K562 (cell line): Measurements from ENCODE around the gene PRAME. TPM values are rescaled to one million over a fixed set of nuclear protein-coding genes. Genes with fewer than 3 reads are reported as not detected.
A peak's percentile ranks its signal among the peaks of the same experiment; 100 is the strongest.

Source experiments
- ATAC-seq: fragments of 200-7000 bp; cut with Tn5 transposase; 3 replicates; pipeline ENCODE4 v1.9.1; 2020; ENCODE audit warnings: moderate library complexity
- BruUV-seq: library from RNA; stranded (reverse); fragments of 400-500 nt; replicated peaks from 2 replicates; lab custom pipeline; 2021; lab: Mats Ljungman, UMichigan
- CTCF ChIA-PET: fragments of 300-600 bp; formaldehyde crosslinking; extraction: SDS; loops from one replicate; lab custom pipeline; 2021; ENCODE audit warnings: low intra/inter-chr PET ratio; lab: Yijun Ruan, JAX
- POLR2A ChIA-PET: fragments of 300-600, 350-650 bp; sonication (Branson Sonifier 250); formaldehyde crosslinking; extraction: SDS; loops from one replicate; lab custom pipeline; 2021; ENCODE audit warnings: antibody characterized with exemption, inconsistent platforms; lab: Yijun Ruan, JAX
- DNase-seq, 4 experiments: peaks; one replicate each; pipeline versions ENCODE4 v3.0.0 to v3.0.0-alpha.2; 2011 to 2018; ENCODE audit warnings: low spot score in 3 of 4, mixed read lengths in 3 of 4; ENCODE audit errors: extremely low read depth in 1 of 4
- FAIRE-seq: peaks from 2 replicates; lab custom pipeline; 2011; peaks lifted over from hg19 to GRCh38; lab: Jason Lieb, UNC
- H2AFZ ChIP-seq: 2 replicates; pipeline ENCODE4 v1.6.0; 2011; ENCODE audit warnings: low read depth, low read length, control low read depth, inconsistent platforms
- H3K27ac ChIP-seq: fragments of 200-600 bp; 3 replicates; pipeline ENCODE4 v1.8.0; 2011; ENCODE audit warnings: low read depth, mild to moderate bottlenecking, control low read depth, inconsistent platforms, low read length, moderate library complexity, mixed read lengths; ENCODE audit errors: extremely low read depth
- H3K27me3 ChIP-seq, 2 experiments: fragments of 300-600 bp in 1 of 2; 2 replicates in 1 of 2; 3 replicates in 1 of 2; pipeline versions ENCODE4 v1.6.0 to v1.8.0; 2011; ENCODE audit warnings: inconsistent platforms in 2 of 2, low read length in 2 of 2, mild to moderate bottlenecking in 1 of 2, mixed read lengths in 1 of 2, moderate library complexity in 1 of 2; ENCODE audit not compliant: control insufficient read depth in 2 of 2, insufficient read depth in 2 of 2
- H3K36me3 ChIP-seq: fragments of 300-600 bp; 3 replicates; pipeline ENCODE4 v1.8.0; 2011; ENCODE audit warnings: mild to moderate bottlenecking, low read length, inconsistent platforms; ENCODE audit not compliant: control insufficient read depth, insufficient read depth
- H3K4me1 ChIP-seq, 2 experiments: fragments of 200-600 bp in 1 of 2; replicated peaks in 1 of 2; 2 replicates in 1 of 2; 3 replicates in 1 of 2; pipeline versions ENCODE4 v1.5.1 to v1.8.0; 2011; ENCODE audit warnings: inconsistent platforms in 2 of 2, low read length in 2 of 2, mild to moderate bottlenecking in 1 of 2, mixed read lengths in 1 of 2, moderate library complexity in 1 of 2; ENCODE audit not compliant: control insufficient read depth in 2 of 2, insufficient read depth in 2 of 2
- H3K4me2 ChIP-seq: 2 replicates; pipeline ENCODE4 v1.6.1; 2011; ENCODE audit warnings: low read length, control low read depth, inconsistent platforms, mixed read lengths; ENCODE audit not compliant: insufficient read depth
- H3K4me3 ChIP-seq: fragments of 200-600 bp; sonication (generic), shearing (Covaris generic); 2 replicates; pipeline ENCODE4 v1.5.1; 2016; ENCODE audit warnings: control low read depth, inconsistent platforms
- H3K79me2 ChIP-seq: fragments of 200-600 bp; 3 replicates; pipeline ENCODE4 v1.8.0; 2011; ENCODE audit warnings: low read length, inconsistent platforms; ENCODE audit not compliant: control insufficient read depth, insufficient read depth
- H3K9ac ChIP-seq, 2 experiments: 2 replicates each; pipeline versions ENCODE4 v1.6.0 to v1.6.1; 2011; ENCODE audit warnings: low read depth in 2 of 2, low read length in 2 of 2, control low read depth in 1 of 2, inconsistent platforms in 1 of 2, mild to moderate bottlenecking in 1 of 2, mixed read lengths in 1 of 2; ENCODE audit not compliant: insufficient read depth in 1 of 2
- H3K9me1 ChIP-seq: one replicate; pipeline ENCODE4 v1.6.0; 2011; ENCODE audit warnings: inconsistent platforms, mild to moderate bottlenecking, low read length, moderate library complexity; ENCODE audit not compliant: control insufficient read depth, insufficient read depth
- H3K9me3 ChIP-seq: replicated peaks from 2 replicates; pipeline ENCODE4 v1.5.1; 2011; ENCODE audit warnings: low read depth, low read length, inconsistent platforms; ENCODE audit not compliant: control insufficient read depth, insufficient read depth
- H4K20me1 ChIP-seq: replicated peaks from 2 replicates; pipeline ENCODE4 v1.6.1; 2011; ENCODE audit warnings: low read length, inconsistent platforms, mixed read lengths; ENCODE audit not compliant: control insufficient read depth, insufficient read depth
- ZFX ChIP-seq: sonication (generic); formaldehyde crosslinking; IDR thresholded peaks from 2 replicates; pipeline ENCODE4 v1.8.0; 2022; ENCODE audit warnings: mild to moderate bottlenecking, missing genetic modification reagents, moderate library complexity
- WGBS: fragments of 100-300 bp; shearing (Covaris generic); methylation state at CpG from one replicate; pipeline ENCODE4 v1.1.6; 2016; ENCODE audit warnings: low coverage, mixed read lengths; ENCODE audit not compliant: insufficient coverage; ENCODE audit errors: missing lambda C conversion rate; 5-methylcytosine and 5-hydroxymethylcytosine counted together
- in situ Hi-C: fragments of 300-500 bp; cut with MboI; formaldehyde crosslinking; loops from 4 replicates; pipeline ENCODE4 v1.15.0; 2018; ENCODE audit warnings: inconsistent platforms, mixed read lengths
- intact Hi-C: fragments of 100-400 bp; cut with micrococcal nuclease; formaldehyde crosslinking; loops from 2 replicates; pipeline ENCODE4 v1.14.2; 2022
- polyA plus RNA-seq, 8 experiments: library from polyadenylated mRNA; depleted of rRNA in 4 of 8; stranded (reverse) in 5 of 8; unstranded in 3 of 8; fragments of >200 nt; fragmentation: Nextera tagmentation in 2 of 8; fragmentation: Illumina TruSeq in 1 of 8; extraction: Ambion mirVana in 2 of 8; extraction: Trizol in 1 of 8; gene quantifications; 2 replicates each; pipeline versions ENCODE4 v1.2.1 to v1.2.3, GENCODE V29; 2011 to 2014; ENCODE audit warnings: inconsistent platforms in 1 of 8, missing spikeins in 1 of 8
- total RNA-seq, 7 experiments: library from RNA; depleted of rRNA in 6 of 7; stranded (reverse); fragments of >200 nt in 6 of 7; fragmentation: Illumina TruSeq in 2 of 7; extraction: Trizol in 2 of 7; gene quantifications; 2 replicates each; pipeline versions ENCODE4 v1.2.1 to v1.2.3, GENCODE V29; 2011 to 2021; ENCODE audit warnings: low replicate concordance in 1 of 7
- TF ChIP-seq, protein P1 (sequence below), 2 experiments: fragments of 450-650 bp in 1 of 2; sonication (generic) in 1 of 2; formaldehyde crosslinking; conservative IDR thresholded peaks; 2 replicates each; pipeline versions ENCODE4 v1.4.0 to v1.8.1; 2020 to 2022; ENCODE audit warnings: mild to moderate bottlenecking in 1 of 2, missing genetic modification reagents in 1 of 2
- TF ChIP-seq, protein P2 (sequence below): sonication (generic); formaldehyde crosslinking; IDR thresholded peaks from 2 replicates; pipeline ENCODE4 v1.8.1; 2023; ENCODE audit warnings: mild to moderate bottlenecking, missing genetic modification reagents
- TF ChIP-seq, protein P3 (sequence below), 2 experiments: fragments of 450-650 bp in 1 of 2; sonication (generic) in 1 of 2; formaldehyde crosslinking in 1 of 2; IDR thresholded peaks in 1 of 2; conservative IDR thresholded peaks in 1 of 2; 2 replicates each; pipeline versions ENCODE4 v1.6.1 to v1.8.1; 2016 to 2023; ENCODE audit warnings: mild to moderate bottlenecking in 2 of 2, moderate library complexity in 2 of 2, inconsistent platforms in 1 of 2, missing genetic modification reagents in 1 of 2
- TF ChIP-seq, protein P4 (sequence below): sonication (generic); formaldehyde crosslinking; IDR thresholded peaks from 2 replicates; pipeline ENCODE4 v1.8.1; 2023; ENCODE audit warnings: mild to moderate bottlenecking, missing genetic modification reagents

PRAME gene
- total and polyA plus RNA-seq, 9 of the 15 experiments (the other 6 are each of a cell fraction or from before 2014, with no cell fraction given), result 662 to 2,141 (median 1,142) TPM

DNA sequence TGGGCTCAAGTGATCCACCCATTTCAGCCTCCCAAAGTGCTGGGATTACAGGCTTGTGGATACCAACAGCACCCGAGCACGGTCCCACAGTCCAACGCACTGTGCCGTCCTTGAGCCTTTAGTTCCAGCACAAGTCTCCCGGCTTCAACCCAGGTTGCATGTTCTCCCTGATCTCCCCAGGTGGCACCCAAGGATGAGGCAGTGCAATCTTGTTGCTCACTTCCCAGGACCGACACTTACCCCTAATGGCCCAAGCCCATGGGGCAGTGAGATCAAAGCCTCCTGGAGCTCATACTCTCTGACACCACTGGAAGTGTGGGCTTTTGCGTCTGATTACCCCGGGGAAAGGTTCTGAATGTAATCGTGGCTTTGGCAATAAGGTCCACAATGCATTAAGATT, 3.5 kb downstream of the PRAME start:
- peak in 1 of 4 experiments; percentile 69 for DNase-seq
- H3K79me2 ChIP-seq, result peaks cover 75% of the 10 kb centered on the region
- 90% methylated on average over 9 of the region's 9 CpGs for WGBS
- POLR2A ChIA-PET, result interaction anchor here (0.6 to 15.3 kb wide), 23 partner anchors 10 to 573 kb away, joined by 3 to 708 read pairs (median 5); partner anchors contain the start of genes TOP3B, ZNF280A and ZNF280B
- H3K4me1 ChIP-seq, result peaks cover 55 to 56% of the 10 kb centered on the region in 2 experiments
- peaks cover 58% of the 10 kb centered on the region for H4K20me1 ChIP-seq
- CTCF ChIA-PET, result no interaction called here
- no peak for FAIRE-seq
- peak overlapping the region; percentile 90 for H3K27ac ChIP-seq
- peak overlapping the region; percentile 98 for H3K4me2 ChIP-seq
- no peak overlapping the region; the same call in 1 of the 2 replicates for H3K4me3 ChIP-seq
- no peaks in the 10 kb centered on the region for H3K9me3 ChIP-seq
- TF ChIP-seq, protein P1, sequence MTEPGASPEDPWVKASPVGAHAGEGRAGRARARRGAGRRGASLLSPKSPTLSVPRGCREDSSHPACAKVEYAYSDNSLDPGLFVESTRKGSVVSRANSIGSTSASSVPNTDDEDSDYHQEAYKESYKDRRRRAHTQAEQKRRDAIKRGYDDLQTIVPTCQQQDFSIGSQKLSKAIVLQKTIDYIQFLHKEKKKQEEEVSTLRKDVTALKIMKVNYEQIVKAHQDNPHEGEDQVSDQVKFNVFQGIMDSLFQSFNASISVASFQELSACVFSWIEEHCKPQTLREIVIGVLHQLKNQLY (CRISPR knock-in tag; conservative IDR thresholded peaks at IDR 0.05), result peak in 1 of 2 experiments; percentile 71; a peak in 1 of 4 replicates
- TF ChIP-seq, protein P2, sequence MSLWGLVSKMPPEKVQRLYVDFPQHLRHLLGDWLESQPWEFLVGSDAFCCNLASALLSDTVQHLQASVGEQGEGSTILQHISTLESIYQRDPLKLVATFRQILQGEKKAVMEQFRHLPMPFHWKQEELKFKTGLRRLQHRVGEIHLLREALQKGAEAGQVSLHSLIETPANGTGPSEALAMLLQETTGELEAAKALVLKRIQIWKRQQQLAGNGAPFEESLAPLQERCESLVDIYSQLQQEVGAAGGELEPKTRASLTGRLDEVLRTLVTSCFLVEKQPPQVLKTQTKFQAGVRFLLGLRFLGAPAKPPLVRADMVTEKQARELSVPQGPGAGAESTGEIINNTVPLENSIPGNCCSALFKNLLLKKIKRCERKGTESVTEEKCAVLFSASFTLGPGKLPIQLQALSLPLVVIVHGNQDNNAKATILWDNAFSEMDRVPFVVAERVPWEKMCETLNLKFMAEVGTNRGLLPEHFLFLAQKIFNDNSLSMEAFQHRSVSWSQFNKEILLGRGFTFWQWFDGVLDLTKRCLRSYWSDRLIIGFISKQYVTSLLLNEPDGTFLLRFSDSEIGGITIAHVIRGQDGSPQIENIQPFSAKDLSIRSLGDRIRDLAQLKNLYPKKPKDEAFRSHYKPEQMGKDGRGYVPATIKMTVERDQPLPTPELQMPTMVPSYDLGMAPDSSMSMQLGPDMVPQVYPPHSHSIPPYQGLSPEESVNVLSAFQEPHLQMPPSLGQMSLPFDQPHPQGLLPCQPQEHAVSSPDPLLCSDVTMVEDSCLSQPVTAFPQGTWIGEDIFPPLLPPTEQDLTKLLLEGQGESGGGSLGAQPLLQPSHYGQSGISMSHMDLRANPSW (CRISPR knock-in tag), result peak; percentile 84; the same call in 1 of the 2 replicates
- TF ChIP-seq, protein P3, sequence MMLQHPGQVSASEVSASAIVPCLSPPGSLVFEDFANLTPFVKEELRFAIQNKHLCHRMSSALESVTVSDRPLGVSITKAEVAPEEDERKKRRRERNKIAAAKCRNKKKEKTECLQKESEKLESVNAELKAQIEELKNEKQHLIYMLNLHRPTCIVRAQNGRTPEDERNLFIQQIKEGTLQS (IDR thresholded peaks at IDR 0.05), result no peak
- TF ChIP-seq, protein P3 (CRISPR knock-in tag; conservative IDR thresholded peaks at IDR 0.05), result peak; percentile 43; the same call in 1 of the 2 replicates
- TF ChIP-seq, protein P4, sequence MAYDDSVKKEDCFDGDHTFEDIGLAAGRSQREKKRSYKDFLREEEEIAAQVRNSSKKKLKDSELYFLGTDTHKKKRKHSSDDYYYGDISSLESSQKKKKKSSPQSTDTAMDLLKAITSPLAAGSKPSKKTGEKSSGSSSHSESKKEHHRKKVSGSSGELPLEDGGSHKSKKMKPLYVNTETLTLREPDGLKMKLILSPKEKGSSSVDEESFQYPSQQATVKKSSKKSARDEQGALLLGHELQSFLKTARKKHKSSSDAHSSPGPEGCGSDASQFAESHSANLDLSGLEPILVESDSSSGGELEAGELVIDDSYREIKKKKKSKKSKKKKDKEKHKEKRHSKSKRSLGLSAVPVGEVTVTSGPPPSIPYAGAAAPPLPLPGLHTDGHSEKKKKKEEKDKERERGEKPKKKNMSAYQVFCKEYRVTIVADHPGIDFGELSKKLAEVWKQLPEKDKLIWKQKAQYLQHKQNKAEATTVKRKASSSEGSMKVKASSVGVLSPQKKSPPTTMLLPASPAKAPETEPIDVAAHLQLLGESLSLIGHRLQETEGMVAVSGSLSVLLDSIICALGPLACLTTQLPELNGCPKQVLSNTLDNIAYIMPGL (CRISPR knock-in tag), result peak; percentile 34; the same call in 1 of the 2 replicates
- TF ChIP-seq ZFX, result no peak
- H3K36me3 ChIP-seq, result peaks cover 68% of the 10 kb centered on the region
- no peak for ATAC-seq
- H3K9ac ChIP-seq, result peak overlapping the region; percentile 95
- intact Hi-C loops, result loop anchor here (5.0 to 10.0 kb wide), 4 partner anchors 78 to 921 kb away; partner anchors contain the start of genes CCDC116, MAPK1 and YDJC
- H2AFZ ChIP-seq, result no peak overlapping the region
- no peaks in the 10 kb centered on the region for H3K27me3 ChIP-seq
- in situ Hi-C loops, result no loop called here
- no TSS peak for BruUV-seq
- H3K9me1 ChIP-seq, result peaks cover 43% of the 10 kb centered on the region
